ENCODE data around the gene SLC31A1. TPM values are rescaled to one million over a fixed set of nuclear protein-coding genes. Genes with fewer than 3 reads are reported as not detected.
"Not testable (repeated sequence)": the region's sequence is repeated elsewhere in the genome, so short reads cannot be mapped to it uniquely, and the experiment has no call there.

SLC31A1 gene
- total and polyA plus RNA-seq, 3 donors from 2014 or later, result 12.3 to 21.9 (median 15.3) TPM

GRCh38 chr9:113245894-113246293 is 24.6 kb downstream of the SLC31A1 start:
- no peaks in the 10 kb centered on the region for H3K9me3 ChIP-seq
- intact Hi-C loops (cut with DNase I; ENCODE audit: low total_unique reads), result no loop called here

GRCh38 chr9:113246928-113247327 is 25.6 kb downstream of the SLC31A1 start:
- Histone ChIP-seq H3K27me3 (no peaks in the 10 kb centered on the region), H3K36me3 (ENCODE audit: low read depth, missing control alignments) (no peaks in the 10 kb centered on the region), H3K4me3 (no peak overlapping the region), H3K27ac (no peak overlapping the region), H3K4me1 (no peaks in the 10 kb centered on the region), H3K9me3 (no peaks in the 10 kb centered on the region)
- DNase-seq, result no peak
- intact Hi-C loops (cut with DNase I; ENCODE audit: low total_unique reads), result no loop called here
- WGBS, 2 donors, result 65 to 73% methylated on average over 6 of the region's 6 CpGs
- TF ChIP-seq POLR2A (IDR thresholded peaks at IDR 0.05), result no peak
- TF ChIP-seq CTCF (IDR thresholded peaks at IDR 0.05), result no peak

More at GRCh38 chr9:113245894-113246293, 24.6 kb downstream of the SLC31A1 start:
- no peak overlapping the region for H3K27ac ChIP-seq
- no peak overlapping the region for H3K4me3 ChIP-seq
- 82 to 93% methylated on average over 4 of the region's 4 CpGs for WGBS, 2 donors
- no peak for TF ChIP-seq CTCF (IDR thresholded peaks at IDR 0.05)
- TF ChIP-seq POLR2A (IDR thresholded peaks at IDR 0.05), result no peak
- DNase-seq, result no peak
- H3K36me3 ChIP-seq (ENCODE audit: low read depth, missing control alignments), result no peaks in the 10 kb centered on the region
- H3K4me1 ChIP-seq, result no peaks in the 10 kb centered on the region
- no peaks in the 10 kb centered on the region for H3K27me3 ChIP-seq

- Histone ChIP-seq H3K36me3 (ENCODE audit: low read depth, missing control alignments) (no peaks in the 10 kb centered on the region), H3K4me1 (no peaks in the 10 kb centered on the region), H3K27ac (no peak overlapping the region), H3K9me3 (no peaks in the 10 kb centered on the region), H3K27me3 (no peaks in the 10 kb centered on the region), H3K4me3 (no peak overlapping the region)
- DNase-seq, result no peak
- TF ChIP-seq CTCF (IDR thresholded peaks at IDR 0.05), result no peak
- TF ChIP-seq POLR2A (IDR thresholded peaks at IDR 0.05), result no peak
- intact Hi-C loops (cut with DNase I; ENCODE audit: low total_unique reads), result no loop called here
Observed at GRCh38 chr9:113247640-113248039, 26.3 kb downstream of the SLC31A1 start.

- H3K27me3 ChIP-seq; DNase-seq; H3K4me3 ChIP-seq; intact Hi-C loops (cut with DNase I; ENCODE audit: low total_unique reads); H3K9me3 ChIP-seq; H3K36me3 ChIP-seq (ENCODE audit: low read depth, missing control alignments); H3K4me1 ChIP-seq; H3K27ac ChIP-seq: not testable (repeated sequence)
- 98 to 100% methylated on average over 2 of the region's 2 CpGs for WGBS, 2 donors
Observed at GRCh38 chr9:113249661-113250060, 28.3 kb downstream of the SLC31A1 start.

- Histone ChIP-seq H3K9me3 (no peaks in the 10 kb centered on the region), H3K27me3 (no peaks in the 10 kb centered on the region), H3K4me3 (no peak overlapping the region), H3K27ac (no peak overlapping the region), H3K4me1 (no peaks in the 10 kb centered on the region), H3K36me3 (ENCODE audit: low read depth, missing control alignments) (no peaks in the 10 kb centered on the region)
- TF ChIP-seq POLR2A (IDR thresholded peaks at IDR 0.05) (no peak), CTCF (IDR thresholded peaks at IDR 0.05) (no peak)
- intact Hi-C loops (cut with DNase I; ENCODE audit: low total_unique reads), result no loop called here
- WGBS, 2 donors, result 77 to 92% methylated on average over 2 of the region's 2 CpGs
- no peak for DNase-seq
Observed at GRCh38 chr9:113250807-113251206, 29.5 kb downstream of the SLC31A1 start.

All from testis (tissue), 3 donors.